Right ventricle myocardium inferior (tissue), 1 donor: ENCODE measurements around the gene DAZAP1. TPM values are rescaled to one million over a fixed set of nuclear protein-coding genes. Genes with fewer than 3 reads are reported as not detected.

Source experiments
- total RNA-seq: library from RNA; stranded (reverse); fragmentation: NEBNext Ultra II Directional; extraction: Animal tissue kit (Norgen Biotek cat#: 25700); gene quantifications from one replicate; pipeline ENCODE4 v1.2.1, GENCODE V29; 2021
- donor health status: DM: no; HTN: yes; CAD: no; lungs with severe emphysema.

The DAZAP1 gene
- total RNA-seq, 1 donor from 2014 or later: 88.4 TPM

Other genes starting within 250 kb of the DAZAP1 start
- gene SBNO2, start 233.3 kb upstream of the DAZAP1 start, total RNA-seq: 14.7 TPM
- 49.9 TPM for gene STK11, start 201.8 kb upstream of the DAZAP1 start, total RNA-seq
- 1.2 TPM for gene CBARP, start 169.6 kb upstream of the DAZAP1 start, total RNA-seq
- 656 TPM for gene ATP5F1D, start 165.8 kb upstream of the DAZAP1 start, total RNA-seq
- 62.8 TPM for gene MIDN, start 159.0 kb upstream of the DAZAP1 start, total RNA-seq
- 219 TPM for gene CIRBP, start 138.3 kb upstream of the DAZAP1 start, total RNA-seq
- gene FAM174C, start 132.1 kb upstream of the DAZAP1 start, total RNA-seq: 13.1 TPM
- gene EFNA2, start 121.7 kb upstream of the DAZAP1 start, total RNA-seq: not detected
- 443 TPM for gene NDUFS7, start 23.7 kb upstream of the DAZAP1 start, total RNA-seq
- 85.8 TPM for gene GAMT, start 6.0 kb upstream of the DAZAP1 start, total RNA-seq
- 695 TPM for gene RPS15, start 30.8 kb downstream of the DAZAP1 start, total RNA-seq
- gene APC2, start 42.5 kb downstream of the DAZAP1 start, total RNA-seq: 0.14 TPM
- gene C19orf25, start 71.6 kb downstream of the DAZAP1 start, total RNA-seq: 21.5 TPM
- 0.89 TPM for gene PCSK4, start 82.8 kb downstream of the DAZAP1 start, total RNA-seq
- 1.1 TPM for gene REEP6, start 83.6 kb downstream of the DAZAP1 start, total RNA-seq
- gene ADAMTSL5, start 105.4 kb downstream of the DAZAP1 start, total RNA-seq: 22.9 TPM
- gene PLK5, start 116.5 kb downstream of the DAZAP1 start, total RNA-seq: not detected
- gene MEX3D, start 160.7 kb downstream of the DAZAP1 start, total RNA-seq: 9.6 TPM
- 64.2 TPM for gene MBD3, start 185.3 kb downstream of the DAZAP1 start, total RNA-seq
- 1,146 TPM for gene UQCR11, start 197.9 kb downstream of the DAZAP1 start, total RNA-seq
- 25.3 TPM for gene TCF3, start 245.0 kb downstream of the DAZAP1 start, total RNA-seq